ENCODE data around the gene ZMYM2. TPM values are rescaled to one million over a fixed set of nuclear protein-coding genes. Genes with fewer than 3 reads are reported as not detected.

ZMYM2 gene
- total RNA-seq, 4 donors from 2014 or later = 50.3 to 149 (median 77.1) TPM

DNA sequence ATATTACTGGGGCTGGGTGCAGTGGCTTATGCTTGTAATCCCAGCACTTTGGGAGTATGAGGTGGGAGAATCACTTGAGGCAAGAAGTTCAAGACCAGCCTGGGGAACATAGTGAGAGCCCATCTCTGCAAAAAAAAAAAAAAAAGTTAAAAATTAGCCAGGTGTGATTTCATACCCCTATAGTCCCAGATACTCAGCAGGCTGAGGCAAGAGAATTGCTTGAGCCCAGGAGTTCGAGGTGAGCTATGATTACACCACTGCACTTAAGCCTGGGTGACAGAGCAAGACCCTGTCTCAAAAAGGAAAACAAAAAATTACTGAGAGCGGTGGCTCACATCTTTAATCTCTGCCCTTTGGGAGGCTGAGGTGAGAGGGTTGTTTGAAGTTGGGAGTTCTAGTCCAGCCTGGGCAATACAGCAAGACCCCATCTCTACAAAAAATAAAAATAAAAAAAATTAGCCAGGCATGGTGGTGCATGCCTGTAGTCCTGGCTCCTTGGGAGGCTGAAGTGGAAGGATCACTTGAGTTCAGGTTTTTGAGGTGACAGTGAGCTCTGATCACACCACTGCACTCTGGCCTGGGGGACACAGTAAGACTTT, 87.5 kb downstream of the ZMYM2 start:
- Histone ChIP-seq H3K27ac (no peak overlapping the region), H3K36me3 (peaks cover 0 to 25% (median 0%) of the 10 kb centered on the region in 3 donors), H3K4me3 (no peak overlapping the region), H3K4me1 (no peaks in the 10 kb centered on the region), H3K27me3 (no peaks in the 10 kb centered on the region), H3K9me3 (no peaks in the 10 kb centered on the region)
- no peak for DNase-seq
- TF ChIP-seq POLR2A (IDR thresholded peaks at IDR 0.05) (no peak), CTCF (IDR thresholded peaks at IDR 0.05) (no peak)

DNA sequence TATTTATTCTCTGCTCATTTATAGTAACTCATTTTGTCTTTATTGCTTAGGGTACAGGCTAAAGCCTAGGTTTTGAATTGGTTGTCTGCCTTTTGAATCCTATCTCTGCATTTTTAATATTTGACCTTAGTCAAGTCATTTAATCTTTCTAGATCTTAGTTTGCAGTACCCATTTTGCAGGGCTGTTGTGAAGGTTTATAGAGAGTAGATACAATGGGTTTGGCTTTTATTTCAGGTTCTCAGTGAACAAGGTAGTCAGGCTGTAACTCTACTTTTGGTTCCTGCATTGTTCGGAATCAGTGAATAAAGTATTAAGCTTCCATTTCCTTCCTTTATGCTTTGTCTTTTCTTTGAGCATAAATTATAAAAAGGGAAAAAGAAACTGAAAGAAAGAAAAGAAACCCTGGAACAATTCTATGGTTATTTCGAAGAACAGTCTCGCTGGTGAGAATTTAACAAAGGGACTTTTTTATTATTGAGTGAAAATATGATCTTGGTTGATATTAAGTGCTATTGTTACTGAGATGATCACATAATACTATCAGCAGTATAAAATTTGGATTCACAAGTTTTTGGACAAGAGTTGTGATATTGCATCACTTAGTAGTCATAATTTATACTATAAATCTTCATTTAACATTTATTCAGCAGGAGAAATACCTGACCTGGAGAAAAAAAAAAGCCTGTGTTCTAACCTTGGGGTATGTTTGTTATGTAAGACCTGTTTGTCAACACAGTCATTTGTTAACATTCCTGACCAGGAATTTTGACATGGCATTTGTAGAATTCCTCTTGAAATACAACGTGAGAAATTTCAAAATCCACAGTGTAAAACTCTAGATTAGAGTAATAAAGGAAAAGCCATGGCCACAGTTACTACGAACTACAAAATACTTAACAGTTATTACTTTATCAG, 91.3 kb downstream of the ZMYM2 start:
- Histone ChIP-seq H3K36me3 (peaks cover 0 to 17% (median 0%) of the 10 kb centered on the region in 3 donors), H3K4me1 (no peaks in the 10 kb centered on the region), H3K27me3 (no peaks in the 10 kb centered on the region), H3K27ac (no peak overlapping the region), H3K9me3 (no peaks in the 10 kb centered on the region), H3K4me3 (no peak overlapping the region)
- no peak for DNase-seq
- TF ChIP-seq CTCF (IDR thresholded peaks at IDR 0.05) = no peak
- TF ChIP-seq POLR2A (IDR thresholded peaks at IDR 0.05) = no peak

DNA sequence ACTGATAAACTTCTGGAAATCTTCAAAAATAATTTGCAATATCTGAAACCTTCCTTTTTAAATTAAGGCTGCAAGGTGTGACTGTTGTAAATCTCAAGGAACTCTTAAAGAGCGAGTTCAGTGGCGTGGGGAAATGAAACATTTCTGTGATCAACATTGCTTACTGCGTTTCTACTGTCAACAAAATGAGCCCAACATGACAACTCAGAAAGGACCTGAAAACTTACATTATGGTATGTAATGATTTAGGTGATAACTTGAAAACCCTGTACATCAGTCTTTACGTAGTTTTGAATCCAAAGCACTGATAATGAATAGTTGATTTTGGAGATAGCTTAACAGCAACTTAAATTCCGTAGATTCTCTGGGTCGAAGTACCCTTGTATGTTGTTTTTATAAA, 92.8 kb downstream of the ZMYM2 start:
- H3K27ac ChIP-seq = no peak overlapping the region
- no peaks in the 10 kb centered on the region for H3K27me3 ChIP-seq
- no peaks in the 10 kb centered on the region for H3K4me1 ChIP-seq
- no peak for DNase-seq
- peaks cover 0 to 18% (median 0%) of the 10 kb centered on the region in 3 donors for H3K36me3 ChIP-seq
- no peak overlapping the region for H3K4me3 ChIP-seq
- no peak for TF ChIP-seq CTCF (IDR thresholded peaks at IDR 0.05)
- no peak for TF ChIP-seq POLR2A (IDR thresholded peaks at IDR 0.05)
- no peaks in the 10 kb centered on the region for H3K9me3 ChIP-seq

DNA sequence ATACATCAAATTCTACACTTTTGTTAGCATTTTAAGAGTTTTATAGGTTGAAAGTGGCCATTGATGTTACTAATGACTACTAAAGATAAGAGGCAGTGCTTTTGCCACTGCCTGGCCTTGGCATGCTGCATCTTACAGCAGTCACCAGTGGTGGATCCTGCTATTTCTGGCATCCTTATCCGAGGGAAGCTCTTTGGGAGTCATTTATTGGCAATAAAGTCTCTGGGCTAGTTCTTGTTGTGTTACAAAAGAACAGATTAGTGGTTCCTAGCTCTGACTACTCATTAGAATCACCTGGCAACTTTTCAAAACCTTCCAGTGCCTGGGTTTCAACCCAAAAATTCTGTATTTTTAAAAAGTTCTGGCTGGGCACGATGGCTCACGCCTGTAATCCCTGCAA, 94.5 kb downstream of the ZMYM2 start:
- H3K4me3 ChIP-seq = no peak overlapping the region
- H3K27me3 ChIP-seq = no peaks in the 10 kb centered on the region
- no peak overlapping the region for H3K27ac ChIP-seq
- H3K9me3 ChIP-seq = no peaks in the 10 kb centered on the region
- no peaks in the 10 kb centered on the region for H3K4me1 ChIP-seq
- no peak for TF ChIP-seq CTCF (IDR thresholded peaks at IDR 0.05)
- TF ChIP-seq POLR2A (IDR thresholded peaks at IDR 0.05) = no peak
- DNase-seq = no peak
- peaks cover 0 to 26% (median 0%) of the 10 kb centered on the region in 3 donors for H3K36me3 ChIP-seq

- peaks cover 0 to 34% (median 0%) of the 10 kb centered on the region in 3 donors for H3K36me3 ChIP-seq
- H3K4me1 ChIP-seq = no peaks in the 10 kb centered on the region
- no peak overlapping the region for H3K4me3 ChIP-seq
- TF ChIP-seq CTCF (IDR thresholded peaks at IDR 0.05) (no peak), POLR2A (IDR thresholded peaks at IDR 0.05) (no peak)
- no peaks in the 10 kb centered on the region for H3K9me3 ChIP-seq
- no peaks in the 10 kb centered on the region for H3K27me3 ChIP-seq
- DNase-seq = no peak
- H3K27ac ChIP-seq = no peak overlapping the region
These were observed 95.4 kb downstream of the ZMYM2 start for GRCh38 chr13:20053891-20054290.
